CD4-positive, alpha-beta T cell treated with Interleukin-6 at 100 ng/mL for 8 hours (primary cell): ENCODE results near the gene SLC22A1.
"Not testable (repeated sequence)": the region's sequence is repeated elsewhere in the genome, so short reads cannot be mapped to it uniquely, and the experiment has no call there.

Experiments
- DNase-seq: peaks from one replicate; pipeline ENCODE4 v3.0.0-alpha.2; 2020; ENCODE audit warnings: mixed read lengths, low spot score

The SLC22A1 gene

DNA sequence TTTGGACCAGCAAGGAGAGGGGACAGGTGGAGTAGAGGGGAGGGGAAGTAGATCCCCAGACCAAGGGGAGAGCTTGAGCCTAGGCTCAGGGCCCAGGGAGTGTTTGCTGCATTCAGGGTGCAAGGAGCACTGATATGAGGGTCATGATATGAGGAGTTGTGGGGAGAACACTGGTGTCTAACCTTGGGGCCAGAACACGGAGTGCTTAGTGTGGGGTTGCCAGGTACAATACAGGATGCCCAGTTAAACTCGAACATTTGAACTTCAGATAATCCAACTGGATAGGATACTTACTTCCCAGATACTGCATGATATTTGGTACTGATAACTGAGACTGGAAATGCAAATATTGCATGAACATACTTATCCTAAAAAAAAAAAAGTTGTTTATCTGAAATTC, 2.4 kb downstream of the SLC22A1 start:
- DNase-seq: no peak

GRCh38 chr6:160124605-160125004, 3.0 kb downstream of the SLC22A1 start:
- DNase-seq: no peak

DNA sequence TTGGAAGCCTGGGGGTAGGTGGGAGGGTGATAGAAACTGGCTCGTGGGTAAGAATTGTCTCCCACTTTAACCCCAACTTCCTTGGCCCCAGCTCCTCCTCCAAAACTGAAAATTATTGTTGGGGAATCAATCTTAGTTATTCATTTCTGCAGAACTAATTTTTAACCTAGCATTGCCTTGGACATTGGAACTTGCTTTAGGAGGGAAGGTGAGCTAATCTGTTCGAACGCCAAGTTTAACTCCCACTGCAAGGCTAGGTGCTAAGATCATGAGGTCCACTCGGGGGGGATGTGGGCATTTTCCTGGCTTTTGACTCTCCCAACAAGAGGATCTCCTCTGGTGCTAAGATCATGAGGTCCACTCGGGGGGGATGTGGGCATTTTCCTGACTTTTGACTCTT, 3.5 kb downstream of the SLC22A1 start:
- not testable (repeated sequence) for DNase-seq

DNA sequence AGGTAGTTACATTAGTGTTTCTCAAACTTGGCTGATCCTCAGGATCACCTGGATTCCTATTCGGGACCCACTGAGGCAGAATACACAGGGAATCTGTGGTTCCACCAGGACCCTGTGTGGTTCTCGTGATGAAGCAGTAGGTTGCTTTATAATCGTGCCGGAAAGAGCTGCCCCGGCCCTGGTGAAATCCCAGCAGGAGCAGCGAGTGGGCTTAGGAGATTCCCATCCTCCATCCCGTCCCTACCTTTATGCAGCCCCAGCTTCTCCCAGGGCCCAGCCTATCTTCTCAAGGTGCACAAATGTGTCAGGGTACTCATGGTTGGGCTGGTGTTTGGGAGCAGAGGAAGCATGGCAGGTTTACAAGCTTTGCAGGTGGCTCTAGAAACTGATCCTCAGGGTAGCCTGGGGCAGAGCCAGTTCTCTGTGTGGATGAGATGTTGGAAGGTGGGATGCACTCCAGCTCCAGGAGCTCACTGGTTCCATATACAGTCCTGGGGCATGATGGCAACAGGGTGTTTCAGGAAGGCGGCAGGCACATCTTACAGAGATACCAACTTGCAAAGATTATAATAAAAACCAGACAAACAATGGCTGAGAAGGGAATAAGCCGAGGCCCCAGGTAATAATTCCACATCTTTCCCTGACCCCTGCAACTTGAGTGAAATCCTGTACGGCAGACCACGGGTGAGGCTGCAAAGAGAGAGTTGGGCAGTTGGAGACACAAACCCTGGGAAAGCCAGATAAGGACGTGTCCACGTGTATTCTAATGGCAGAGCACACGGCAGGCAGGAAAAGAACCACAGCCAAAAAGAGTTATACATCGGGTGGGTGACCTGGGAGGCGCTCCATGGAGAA, 5.9 kb downstream of the SLC22A1 start:
- DNase-seq: no peak

DNA sequence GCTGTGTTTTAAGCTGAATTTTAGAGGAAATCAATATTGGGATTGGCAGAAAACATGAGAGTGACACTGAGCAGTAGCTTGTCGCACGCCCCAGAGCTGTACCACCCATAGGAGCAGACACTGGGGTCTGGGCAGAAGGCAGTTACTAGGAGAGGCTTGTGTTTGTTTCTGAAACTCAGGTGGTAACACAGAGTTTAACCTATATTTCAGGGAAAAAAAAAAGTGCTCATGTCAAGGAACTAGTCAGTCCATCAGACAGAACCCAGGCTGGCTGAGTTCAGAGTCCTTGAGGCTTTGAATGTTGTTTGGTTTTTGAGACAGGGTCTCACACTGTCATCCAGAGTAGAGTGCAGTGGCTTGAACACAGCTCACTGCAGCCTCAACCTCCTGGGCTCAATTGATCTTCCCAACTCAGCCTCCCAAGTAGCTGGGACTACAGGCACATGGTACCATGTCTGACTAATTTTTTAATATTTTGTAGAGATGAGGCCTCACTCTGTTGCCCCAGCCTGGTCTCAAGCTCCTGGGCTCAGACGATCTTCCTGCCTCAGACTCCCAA, 6.6 kb downstream of the SLC22A1 start:
- no peak for DNase-seq

- DNase-seq: no peak
These were observed 7.4 kb downstream of the SLC22A1 start for GRCh38 chr6:160128879-160129516.

- no peak for DNase-seq
These were observed 8.4 kb downstream of the SLC22A1 start for GRCh38 chr6:160129881-160130615.

GRCh38 chr6:160130729-160131484, 9.3 kb downstream of the SLC22A1 start:
- no peak for DNase-seq

- DNase-seq: no peak
These were observed 10.2 kb downstream of the SLC22A1 start for GRCh38 chr6:160131636-160132296.

- DNase-seq: no peak
These were observed 10.7 kb downstream of the SLC22A1 start for GRCh38 chr6:160132297-160132637.

- DNase-seq: no peak
These were observed 11.2 kb downstream of the SLC22A1 start for GRCh38 chr6:160132776-160133338.

DNA sequence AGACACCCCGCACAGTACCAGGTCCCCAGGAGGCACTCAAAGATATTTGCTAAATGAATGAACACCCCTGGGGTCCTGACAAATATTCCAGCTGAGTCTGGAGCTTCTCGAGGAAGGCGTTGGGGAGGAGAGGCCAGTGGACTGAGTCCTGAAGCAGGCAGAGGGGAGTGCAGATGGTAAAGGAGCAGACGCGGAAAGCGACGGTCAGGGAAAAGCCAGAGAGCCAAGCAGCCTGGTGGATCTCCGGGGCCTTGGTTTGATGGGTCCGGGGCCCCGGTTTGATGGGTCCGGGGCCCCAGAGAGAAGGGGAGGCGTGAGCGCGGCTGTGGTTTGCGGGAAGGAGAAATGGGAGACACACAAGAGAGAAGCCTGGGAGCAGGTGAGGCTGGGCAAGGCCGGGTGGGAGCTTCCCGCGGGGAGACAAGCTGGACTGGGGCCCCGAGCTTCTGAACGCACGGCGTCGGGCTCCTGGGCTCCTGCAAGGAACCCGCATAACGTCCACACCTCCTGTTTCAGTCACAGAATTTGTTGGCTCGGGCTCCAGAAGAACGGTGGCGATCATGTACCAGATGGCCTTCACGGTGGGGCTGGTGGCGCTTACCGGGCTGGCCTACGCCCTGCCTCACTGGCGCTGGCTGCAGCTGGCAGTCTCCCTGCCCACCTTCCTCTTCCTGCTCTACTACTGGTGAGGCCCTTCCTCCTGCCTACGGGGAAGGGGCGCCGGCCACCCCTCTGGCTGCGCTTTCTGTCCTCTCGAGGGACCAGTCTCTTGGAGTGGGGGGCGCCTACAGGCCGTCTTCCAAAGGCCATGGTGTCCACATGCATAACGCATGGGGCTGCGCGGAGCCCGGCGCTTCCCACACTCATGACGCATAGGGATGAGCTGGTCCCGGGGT, 12.1 kb downstream of the SLC22A1 start:
- DNase-seq: no peak

DNA sequence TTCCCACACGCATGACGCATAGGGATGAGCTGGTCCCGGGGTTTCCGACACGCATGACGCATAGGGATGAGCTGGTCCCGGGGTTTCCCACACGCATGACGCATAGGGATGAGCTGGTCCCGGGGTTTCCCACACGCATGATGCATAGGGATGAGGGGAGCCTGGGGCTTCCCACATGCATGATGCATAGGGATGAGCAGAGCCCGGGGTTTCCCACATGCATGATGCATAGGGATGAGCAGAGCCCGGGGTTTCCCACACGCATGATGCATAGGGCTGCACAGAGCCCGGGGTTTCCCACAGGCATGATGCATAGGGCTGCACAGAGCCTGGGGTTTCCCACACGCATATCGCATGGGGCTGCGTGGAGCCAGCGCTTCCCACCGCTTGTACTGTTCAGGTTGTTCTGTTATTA, 12.7 kb downstream of the SLC22A1 start:
- DNase-seq: not testable (repeated sequence)

GRCh38 chr6:160134779-160135547, 13.3 kb downstream of the SLC22A1 start:
- DNase-seq: no peak

DNA sequence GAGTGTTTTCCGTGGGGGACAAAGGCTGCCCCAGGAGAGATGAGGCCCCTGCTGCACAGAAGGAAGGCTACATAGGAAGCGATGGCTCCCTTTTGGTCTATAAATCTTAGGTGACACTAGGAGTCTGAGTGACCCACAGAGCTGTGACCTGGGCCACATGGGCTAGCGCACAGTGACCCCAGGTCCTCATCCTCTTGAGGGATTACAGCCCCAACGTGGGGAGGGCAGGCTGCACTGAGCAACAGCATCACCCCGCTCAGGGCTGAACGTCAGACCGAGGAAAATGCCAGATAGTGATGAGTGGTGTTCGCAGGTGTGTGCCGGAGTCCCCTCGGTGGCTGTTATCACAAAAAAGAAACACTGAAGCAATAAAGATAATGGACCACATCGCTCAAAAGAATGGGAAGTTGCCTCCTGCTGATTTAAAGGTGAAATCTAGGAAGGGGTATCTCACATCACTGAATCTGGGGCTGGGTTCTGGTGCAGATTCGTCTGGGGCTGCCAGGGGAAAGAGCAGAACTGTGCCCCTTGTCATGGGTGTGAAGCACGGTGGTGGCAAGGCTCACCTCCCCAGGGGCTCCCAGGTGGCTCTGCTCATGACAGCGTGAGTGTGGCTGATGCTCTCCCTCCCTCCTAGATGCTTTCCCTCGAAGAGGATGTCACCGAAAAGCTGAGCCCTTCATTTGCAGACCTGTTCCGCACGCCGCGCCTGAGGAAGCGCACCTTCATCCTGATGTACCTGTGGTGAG, 14.5 kb downstream of the SLC22A1 start:
- no peak for DNase-seq

- DNase-seq: no peak
These were observed 15.7 kb downstream of the SLC22A1 start for GRCh38 chr6:160137130-160137988.
